Activated B cell treated with CpG ODN at 0.5 μM for 24 hours (primary cell): ENCODE data around the gene DEPP1. TPM values are rescaled to one million over a fixed set of nuclear protein-coding genes. Genes with fewer than 3 reads are reported as not detected.

ENCODE experiments used
- ATAC-seq: fragments of 200-7000 bp; cut with Tn5 transposase; one replicate; pipeline ENCODE4 v1.10.0; 2021; ENCODE audit warnings: low read depth, mild to moderate bottlenecking, moderate library complexity
- CTCF ChIA-PET: fragments of 350-600 bp; sonication (Branson Sonifier 250); formaldehyde crosslinking; loops from one replicate; lab custom pipeline; 2021; ENCODE audit warnings: antibody characterized with exemption; lab: Charles Lee
- POLR2A ChIA-PET: fragments of 350-600 bp; sonication (Branson Sonifier 250); formaldehyde crosslinking; loops from one replicate; lab custom pipeline; 2021; ENCODE audit warnings: antibody characterized with exemption; lab: Charles Lee
- DNase-seq: peaks from one replicate; pipeline ENCODE4 v3.0.0; 2022
- H3K27ac Mint-ChIP-seq: one replicate; pipeline ENCODE4 v1.8.0; 2020; ENCODE audit warnings: mixed read lengths
- H3K27me3 Mint-ChIP-seq: one replicate; pipeline ENCODE4 v1.8.0; 2021; ENCODE audit warnings: mixed read lengths
- H3K36me3 Mint-ChIP-seq: one replicate; pipeline ENCODE4 v1.8.0; 2021; ENCODE audit warnings: low read depth, mixed read lengths
- H3K4me1 Mint-ChIP-seq: one replicate; pipeline ENCODE4 v1.8.0; 2021; ENCODE audit warnings: mixed read lengths
- H3K4me3 Mint-ChIP-seq: one replicate; pipeline ENCODE4 v1.8.0; 2020; ENCODE audit warnings: mild to moderate bottlenecking, mixed read lengths
- H3K9me3 Mint-ChIP-seq: one replicate; pipeline ENCODE4 v1.8.0; 2020; ENCODE audit warnings: mixed read lengths
- intact Hi-C: fragments of 100-400 bp; cut with micrococcal nuclease; formaldehyde crosslinking; loops from one replicate; pipeline ENCODE4 v1.15.1; 2024
- total RNA-seq: library from RNA; stranded (reverse); gene quantifications from 2 replicates; pipeline ENCODE4 v1.2.3, GENCODE V29; 2022
- TF ChIP-seq, protein P1 (sequence below): fragments of 200-600 bp; IDR thresholded peaks from one replicate; pipeline ENCODE4 v1.8.0; 2022; ENCODE audit warnings: antibody characterized with exemption, mild to moderate bottlenecking

DEPP1 gene
- total RNA-seq, 1 donor from 2014 or later, result 0.11 TPM

DNA sequence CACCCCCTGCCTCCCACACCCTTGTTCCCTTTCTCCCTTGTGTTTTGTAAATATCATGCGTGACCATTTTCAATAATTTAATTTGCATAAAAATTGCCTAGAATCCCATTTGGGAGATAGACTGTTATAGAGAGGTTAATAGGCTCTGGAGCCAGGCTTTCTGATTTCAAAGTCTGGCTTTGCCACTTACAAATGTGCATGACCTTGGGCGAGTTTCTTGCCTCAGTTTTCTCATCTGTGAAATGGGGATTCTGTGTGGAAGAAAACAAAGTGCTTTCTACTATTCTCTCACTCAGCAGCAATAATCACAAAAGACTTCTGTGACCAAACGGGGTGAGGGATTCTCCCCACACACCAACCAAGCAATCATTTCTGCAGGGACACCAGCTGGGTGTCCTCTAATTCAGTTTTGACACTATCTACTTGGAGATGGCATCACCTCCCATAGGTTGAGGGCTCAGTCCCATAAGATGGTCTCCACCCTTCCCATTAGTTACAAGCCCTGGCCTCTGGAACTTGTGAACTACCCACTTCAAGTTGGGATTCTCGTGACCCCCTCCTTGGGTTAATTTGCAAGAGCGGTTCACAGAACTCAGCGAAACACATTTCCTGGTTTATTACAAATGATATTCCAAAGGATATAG, 18.6 kb upstream of the DEPP1 start:
- TF ChIP-seq, protein P1, sequence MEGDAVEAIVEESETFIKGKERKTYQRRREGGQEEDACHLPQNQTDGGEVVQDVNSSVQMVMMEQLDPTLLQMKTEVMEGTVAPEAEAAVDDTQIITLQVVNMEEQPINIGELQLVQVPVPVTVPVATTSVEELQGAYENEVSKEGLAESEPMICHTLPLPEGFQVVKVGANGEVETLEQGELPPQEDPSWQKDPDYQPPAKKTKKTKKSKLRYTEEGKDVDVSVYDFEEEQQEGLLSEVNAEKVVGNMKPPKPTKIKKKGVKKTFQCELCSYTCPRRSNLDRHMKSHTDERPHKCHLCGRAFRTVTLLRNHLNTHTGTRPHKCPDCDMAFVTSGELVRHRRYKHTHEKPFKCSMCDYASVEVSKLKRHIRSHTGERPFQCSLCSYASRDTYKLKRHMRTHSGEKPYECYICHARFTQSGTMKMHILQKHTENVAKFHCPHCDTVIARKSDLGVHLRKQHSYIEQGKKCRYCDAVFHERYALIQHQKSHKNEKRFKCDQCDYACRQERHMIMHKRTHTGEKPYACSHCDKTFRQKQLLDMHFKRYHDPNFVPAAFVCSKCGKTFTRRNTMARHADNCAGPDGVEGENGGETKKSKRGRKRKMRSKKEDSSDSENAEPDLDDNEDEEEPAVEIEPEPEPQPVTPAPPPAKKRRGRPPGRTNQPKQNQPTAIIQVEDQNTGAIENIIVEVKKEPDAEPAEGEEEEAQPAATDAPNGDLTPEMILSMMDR, result no peak
- no peak for DNase-seq
- POLR2A ChIA-PET, result no interaction called here
- H3K4me3 Mint-ChIP-seq, result no peak overlapping the region
- ATAC-seq, result no peak
- H3K9me3 Mint-ChIP-seq, result no peaks in the 10 kb centered on the region
- no peaks in the 10 kb centered on the region for H3K36me3 Mint-ChIP-seq
- CTCF ChIA-PET, result no interaction called here
- no peaks in the 10 kb centered on the region for H3K27me3 Mint-ChIP-seq
- H3K27ac Mint-ChIP-seq, result no peak overlapping the region
- intact Hi-C loops, result no loop called here
- H3K4me1 Mint-ChIP-seq, result peaks cover 19% of the 10 kb centered on the region

DNA sequence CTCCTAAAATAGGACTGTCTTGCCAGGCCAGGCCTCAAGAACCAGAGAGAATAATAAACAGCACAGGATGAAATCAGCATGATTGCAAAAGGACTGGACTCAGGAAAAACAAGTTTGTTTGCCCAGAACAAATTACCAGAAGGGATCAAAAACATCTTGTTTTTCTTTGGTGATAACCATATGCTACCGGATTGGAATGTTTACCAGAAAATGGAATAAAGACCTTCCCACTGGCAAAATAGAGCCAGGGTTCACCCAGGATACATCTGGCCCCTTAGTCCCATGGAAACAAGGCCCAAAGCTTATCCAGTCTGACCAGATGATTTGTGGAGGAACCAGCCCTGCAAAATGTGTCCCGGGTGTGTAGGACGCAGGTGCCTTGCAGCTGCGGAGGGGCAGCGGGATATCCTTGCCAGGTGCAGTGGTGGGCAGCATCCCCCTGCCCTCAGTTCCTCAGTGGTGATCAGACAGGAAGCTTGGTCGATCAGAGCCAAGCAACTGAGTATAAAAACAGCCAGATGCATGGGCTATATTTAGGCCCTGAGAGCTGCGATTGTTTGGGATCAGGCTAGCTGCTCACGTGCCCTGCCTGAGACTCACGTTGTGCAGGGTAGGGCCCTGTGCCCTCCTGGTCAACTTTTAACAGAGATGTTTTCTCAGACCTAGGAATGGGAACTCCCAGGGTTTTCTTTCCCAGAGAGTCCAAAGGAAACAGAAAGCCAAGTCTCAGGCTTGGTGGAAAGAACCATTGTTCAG, 17.5 kb upstream of the DEPP1 start:
- TF ChIP-seq, protein P1, result no peak
- H3K4me3 Mint-ChIP-seq, result no peak overlapping the region
- ATAC-seq (no peak), DNase-seq (no peak)
- ChIA-PET POLR2A (interaction anchor here (0.6 kb wide), 1 partner anchor 136 kb away, joined by 4 read pairs; no protein-coding TSS in a partner anchor), CTCF (no interaction called here)
- no peaks in the 10 kb centered on the region for H3K9me3 Mint-ChIP-seq
- intact Hi-C loops, result no loop called here
- H3K27me3 Mint-ChIP-seq, result no peaks in the 10 kb centered on the region
- no peak overlapping the region for H3K27ac Mint-ChIP-seq
- H3K4me1 Mint-ChIP-seq, result peaks cover 11% of the 10 kb centered on the region
- H3K36me3 Mint-ChIP-seq, result no peaks in the 10 kb centered on the region

DNA sequence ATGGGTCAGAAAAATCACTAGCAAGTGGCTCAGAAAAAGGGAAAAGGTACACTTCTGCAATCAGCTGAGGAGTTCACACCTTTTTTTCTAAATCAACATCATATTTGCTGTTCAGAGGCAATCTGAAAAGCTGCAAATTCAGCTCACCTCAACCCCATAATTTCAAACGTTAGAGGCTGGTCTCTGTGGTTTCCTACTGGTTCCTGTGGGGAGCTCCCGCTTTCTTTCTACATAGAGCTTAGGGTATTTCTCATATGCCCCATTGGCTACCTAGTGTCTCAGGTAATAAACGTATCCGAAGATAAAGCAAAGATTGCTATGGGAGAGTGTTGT, 16.9 kb upstream of the DEPP1 start:
- H3K36me3 Mint-ChIP-seq, result no peaks in the 10 kb centered on the region

DNA sequence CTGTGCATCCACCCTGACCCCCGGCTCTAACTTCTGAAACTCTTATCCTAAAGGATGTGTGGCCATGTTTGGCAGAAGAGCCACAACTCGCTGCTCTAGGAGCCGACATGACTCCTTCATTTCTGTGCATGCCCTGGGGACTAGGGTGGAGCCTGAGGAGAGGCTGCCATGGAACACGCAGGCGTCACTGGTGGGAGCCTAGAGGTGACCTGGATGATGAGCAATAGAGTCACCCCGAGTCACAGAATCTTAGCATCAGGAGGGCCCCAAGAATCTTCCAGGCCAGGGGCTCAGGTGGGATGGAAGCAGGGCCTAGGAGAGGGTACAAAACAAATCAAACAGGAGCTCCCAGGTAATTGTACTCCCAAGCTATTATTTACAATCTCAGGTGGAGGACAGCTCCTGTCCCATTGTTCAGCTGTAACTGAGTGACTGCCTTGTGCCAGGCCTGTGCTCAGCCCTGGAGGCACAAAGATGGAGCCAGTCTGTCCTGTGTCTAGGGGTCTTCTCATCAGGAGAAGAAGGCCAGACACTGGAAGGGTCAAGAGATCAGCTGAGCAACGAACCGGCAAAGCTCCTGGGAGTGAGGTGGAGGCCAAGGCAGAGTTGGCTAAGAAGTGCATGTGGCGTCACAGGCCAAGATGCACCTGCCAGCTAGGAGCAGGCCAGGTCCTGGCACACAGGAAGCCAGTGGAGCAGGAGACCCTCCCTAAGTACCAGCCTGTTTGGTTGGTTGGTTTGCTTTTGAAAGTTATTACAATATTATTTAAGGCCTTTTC, 16.3 kb upstream of the DEPP1 start:
- Mint-ChIP-seq H3K4me1 (peaks cover 3% of the 10 kb centered on the region), H3K9me3 (no peaks in the 10 kb centered on the region), H3K36me3 (no peaks in the 10 kb centered on the region), H3K4me3 (no peak overlapping the region), H3K27ac (no peak overlapping the region), H3K27me3 (peaks cover 2% of the 10 kb centered on the region)
- DNase-seq, result no peak
- TF ChIP-seq, protein P1, result no peak
- POLR2A ChIA-PET, result no interaction called here
- CTCF ChIA-PET, result interaction anchor here (1.2 kb wide), 1 partner anchor 62 kb away, joined by 3 read pairs; no protein-coding TSS in a partner anchor
- intact Hi-C loops, result no loop called here
- ATAC-seq, result no peak

More for the DNA sequence above, 16.9 kb upstream of the DEPP1 start:
- intact Hi-C loops, result no loop called here
- ChIA-PET CTCF (interaction anchor here (1.2 kb wide), 1 partner anchor 63 kb away, joined by 3 read pairs; no protein-coding TSS in a partner anchor), POLR2A (no interaction called here)
- Mint-ChIP-seq H3K27ac (no peak overlapping the region), H3K4me1 (peaks cover 9% of the 10 kb centered on the region), H3K27me3 (peaks cover 2% of the 10 kb centered on the region), H3K4me3 (no peak overlapping the region), H3K9me3 (no peaks in the 10 kb centered on the region)
- ATAC-seq (no peak), DNase-seq (no peak)
- TF ChIP-seq, protein P1, result no peak
